Stimulated activated naive B cell treated with anti-CD40 and anti-IgM and Interleukin-4, amounts not matched to agents 10 μg/mL and 1 μg/mL and 100 μg/mL, for 72 hours (primary cell): ENCODE measurements around the gene NAV2.
A peak's percentile ranks its signal among the peaks of the same experiment; 100 is the strongest.

Experiments
- ATAC-seq, 2 donors: fragments of 150-1000 bp; cut with Tn5 transposase; replicated peaks; 2 replicates each; pipeline ENCODE4 v1.10.0; 2021; ENCODE audit warnings: moderate library complexity in 1 of 2
- DNase-seq: peaks from one replicate; pipeline ENCODE4 v3.0.0; 2021
- H3K27ac Mint-ChIP-seq: one replicate; pipeline ENCODE4 v1.8.0; 2022; ENCODE audit warnings: mild to moderate bottlenecking, mixed read lengths
- H3K27me3 Mint-ChIP-seq, 2 donors: one replicate each; pipeline ENCODE4 v1.8.0; 2022; ENCODE audit warnings: mixed read lengths in 2 of 2
- H3K36me3 Mint-ChIP-seq, 2 donors: one replicate each; pipeline ENCODE4 v1.8.0; 2022; ENCODE audit warnings: mixed read lengths in 2 of 2, mild to moderate bottlenecking in 1 of 2
- H3K4me1 Mint-ChIP-seq, 2 donors: one replicate each; pipeline ENCODE4 v1.8.0; 2022; ENCODE audit warnings: mixed read lengths in 2 of 2, mild to moderate bottlenecking in 1 of 2
- H3K4me3 Mint-ChIP-seq, 2 donors: one replicate each; pipeline ENCODE4 v1.8.0; 2022; ENCODE audit warnings: mild to moderate bottlenecking in 2 of 2, mixed read lengths in 2 of 2, moderate library complexity in 1 of 2
- H3K9me3 Mint-ChIP-seq, 2 donors: one replicate each; pipeline ENCODE4 v1.8.0; 2022; ENCODE audit warnings: mixed read lengths in 2 of 2, mild to moderate bottlenecking in 1 of 2

The NAV2 gene

GRCh38 chr11:19802773-19803293 is 90.2 kb downstream of the NAV2 start:
- Mint-ChIP-seq H3K27ac (no peak overlapping the region), H3K4me3 (no peak overlapping the region), H3K4me1 (no peaks in the 10 kb centered on the region), H3K9me3 (no peaks in the 10 kb centered on the region), H3K36me3 (no peaks in the 10 kb centered on the region), H3K27me3 (peaks cover 4 to 6% of the 10 kb centered on the region in 2 donors)
- ATAC-seq (no peak), DNase-seq (no peak)

- ATAC-seq, result peak in 1 of 2 donors; percentile 31
These were observed 90.9 kb downstream of the NAV2 start for GRCh38 chr11:19803506-19803998.

GRCh38 chr11:19805376-19805775 is 92.7 kb downstream of the NAV2 start:
- H3K27me3 Mint-ChIP-seq, result peaks cover 0 to 4% of the 10 kb centered on the region in 2 donors

More at GRCh38 chr11:19803506-19803998, 90.9 kb downstream of the NAV2 start:
- Mint-ChIP-seq H3K4me1 (no peaks in the 10 kb centered on the region), H3K4me3 (no peak overlapping the region), H3K9me3 (no peaks in the 10 kb centered on the region), H3K27me3 (peaks cover 4 to 6% of the 10 kb centered on the region in 2 donors), H3K36me3 (no peaks in the 10 kb centered on the region), H3K27ac (no peak overlapping the region)
- no peak for DNase-seq

GRCh38 chr11:19805827-19806226 is 93.2 kb downstream of the NAV2 start:
- no peak for ATAC-seq
- no peak overlapping the region for H3K4me3 Mint-ChIP-seq
- DNase-seq, result no peak
- H3K27ac Mint-ChIP-seq, result no peak overlapping the region
- no peaks in the 10 kb centered on the region for H3K9me3 Mint-ChIP-seq
- peaks cover 0 to 4% of the 10 kb centered on the region in 2 donors for H3K27me3 Mint-ChIP-seq
- no peaks in the 10 kb centered on the region for H3K4me1 Mint-ChIP-seq
- no peaks in the 10 kb centered on the region for H3K36me3 Mint-ChIP-seq

More at GRCh38 chr11:19805376-19805775, 92.7 kb downstream of the NAV2 start:
- no peaks in the 10 kb centered on the region for H3K36me3 Mint-ChIP-seq
- ATAC-seq (no peak), DNase-seq (no peak)
- no peaks in the 10 kb centered on the region for H3K9me3 Mint-ChIP-seq
- no peak overlapping the region for H3K27ac Mint-ChIP-seq
- no peak overlapping the region for H3K4me3 Mint-ChIP-seq
- H3K4me1 Mint-ChIP-seq, result no peaks in the 10 kb centered on the region

- Mint-ChIP-seq H3K36me3 (no peaks in the 10 kb centered on the region), H3K9me3 (no peaks in the 10 kb centered on the region), H3K27ac (no peak overlapping the region), H3K4me3 (no peak overlapping the region), H3K4me1 (no peaks in the 10 kb centered on the region), H3K27me3 (peaks cover 0 to 2% of the 10 kb centered on the region in 2 donors)
- DNase-seq, result no peak
- no peak for ATAC-seq
These were observed 93.6 kb downstream of the NAV2 start for GRCh38 chr11:19806251-19806650.

GRCh38 chr11:19808076-19808911 is 95.7 kb downstream of the NAV2 start:
- Mint-ChIP-seq H3K27me3 (no peaks in the 10 kb centered on the region), H3K9me3 (no peaks in the 10 kb centered on the region), H3K36me3 (no peaks in the 10 kb centered on the region), H3K4me3 (no peak overlapping the region), H3K27ac (no peak overlapping the region), H3K4me1 (no peaks in the 10 kb centered on the region)
- no peak for DNase-seq
- no peak for ATAC-seq

GRCh38 chr11:19810852-19811251 is 98.2 kb downstream of the NAV2 start:
- Mint-ChIP-seq H3K4me1 (no peaks in the 10 kb centered on the region), H3K4me3 (no peak overlapping the region), H3K9me3 (no peaks in the 10 kb centered on the region), H3K27me3 (no peaks in the 10 kb centered on the region), H3K36me3 (no peaks in the 10 kb centered on the region), H3K27ac (no peak overlapping the region)
- DNase-seq (no peak), ATAC-seq (no peak)

- H3K27me3 Mint-ChIP-seq, result no peaks in the 10 kb centered on the region
- no peak for ATAC-seq
- H3K4me1 Mint-ChIP-seq, result no peaks in the 10 kb centered on the region
- DNase-seq, result no peak
- no peaks in the 10 kb centered on the region for H3K36me3 Mint-ChIP-seq
- no peak overlapping the region for H3K27ac Mint-ChIP-seq
- no peaks in the 10 kb centered on the region for H3K9me3 Mint-ChIP-seq
- H3K4me3 Mint-ChIP-seq, result no peak overlapping the region
These were observed 98.7 kb downstream of the NAV2 start for GRCh38 chr11:19811380-19811779.

GRCh38 chr11:19812096-19812495 is 99.5 kb downstream of the NAV2 start:
- no peaks in the 10 kb centered on the region for H3K27me3 Mint-ChIP-seq
- no peak for DNase-seq
- no peak overlapping the region for H3K4me3 Mint-ChIP-seq
- no peaks in the 10 kb centered on the region for H3K4me1 Mint-ChIP-seq
- no peak overlapping the region for H3K27ac Mint-ChIP-seq
- ATAC-seq, result no peak
- H3K36me3 Mint-ChIP-seq, result no peaks in the 10 kb centered on the region
- H3K9me3 Mint-ChIP-seq, result no peaks in the 10 kb centered on the region

- DNase-seq (no peak), ATAC-seq (no peak)
- Mint-ChIP-seq H3K9me3 (no peaks in the 10 kb centered on the region), H3K36me3 (no peaks in the 10 kb centered on the region), H3K4me1 (no peaks in the 10 kb centered on the region), H3K4me3 (no peak overlapping the region), H3K27me3 (peaks cover 0 to 2% of the 10 kb centered on the region in 2 donors), H3K27ac (no peak overlapping the region)
These were observed 100.1 kb downstream of the NAV2 start for GRCh38 chr11:19812710-19813109.

- no peak for DNase-seq
- Mint-ChIP-seq H3K27me3 (peaks cover 0 to 5% of the 10 kb centered on the region in 2 donors), H3K4me3 (no peak overlapping the region), H3K4me1 (no peaks in the 10 kb centered on the region), H3K27ac (no peak overlapping the region), H3K9me3 (no peaks in the 10 kb centered on the region), H3K36me3 (no peaks in the 10 kb centered on the region)
- no peak for ATAC-seq
These were observed 100.7 kb downstream of the NAV2 start for GRCh38 chr11:19813158-19813879.

- Mint-ChIP-seq H3K27ac (no peak overlapping the region), H3K27me3 (peaks cover 9 to 11% of the 10 kb centered on the region in 2 donors), H3K4me3 (no peak overlapping the region), H3K36me3 (no peaks in the 10 kb centered on the region), H3K9me3 (no peaks in the 10 kb centered on the region), H3K4me1 (no peaks in the 10 kb centered on the region)
- ATAC-seq, result no peak
- no peak for DNase-seq
These were observed 101.8 kb downstream of the NAV2 start for GRCh38 chr11:19814421-19814820.

- ATAC-seq (no peak), DNase-seq (no peak)
- Mint-ChIP-seq H3K36me3 (no peaks in the 10 kb centered on the region), H3K4me1 (no peaks in the 10 kb centered on the region), H3K4me3 (no peak overlapping the region), H3K9me3 (peaks cover 0 to 2% of the 10 kb centered on the region in 2 donors), H3K27me3 (peaks cover 10 to 12% of the 10 kb centered on the region in 2 donors), H3K27ac (no peak overlapping the region)
These were observed 103.4 kb downstream of the NAV2 start for GRCh38 chr11:19816040-19816439.

- H3K4me3 Mint-ChIP-seq, result no peak overlapping the region
- H3K27ac Mint-ChIP-seq, result no peak overlapping the region
- H3K36me3 Mint-ChIP-seq, result no peaks in the 10 kb centered on the region
- ATAC-seq (no peak), DNase-seq (no peak)
- H3K27me3 Mint-ChIP-seq, result peaks cover 10 to 12% of the 10 kb centered on the region in 2 donors
- H3K4me1 Mint-ChIP-seq, result no peaks in the 10 kb centered on the region
- H3K9me3 Mint-ChIP-seq, result peaks cover 0 to 2% of the 10 kb centered on the region in 2 donors
These were observed 104.2 kb downstream of the NAV2 start for GRCh38 chr11:19816817-19817216.
